Measurements from ENCODE around the gene RNF40. TPM values are rescaled to one million over a fixed set of nuclear protein-coding genes. Genes with fewer than 3 reads are reported as not detected.

RNF40 gene
- total RNA-seq, 1 experiment from 2014 or later, result 94.0 TPM

- Histone ChIP-seq H3K9me3 (no peaks in the 10 kb centered on the region), H3K36me3 (ENCODE audit: control insufficient read depth, insufficient read depth, low read length) (peaks cover 2% of the 10 kb centered on the region), H3K27me3 (replicated peaks; ENCODE audit: control insufficient read depth, insufficient read depth, low read length) (no peaks in the 10 kb centered on the region), H3K4me3 (ENCODE audit: low read depth, low read length) (no peak overlapping the region), H3K4me1 (peaks cover 12% of the 10 kb centered on the region)
- peaks cover 68% of the 10 kb centered on the region for H3K36me3 Mint-ChIP-seq (ENCODE audit: insufficient read depth, unreplicated experiment)
- H3K27ac Mint-ChIP-seq (ENCODE audit: unreplicated experiment), result peak overlapping the region; percentile 91
- ChIA-PET CTCF (interaction anchor here (1.0 kb wide), 1 partner anchor 37 kb away, joined by 3 read pairs; no protein-coding TSS in a partner anchor), POLR2A (interaction anchor here (1.1 to 1.4 kb wide), 2 partner anchors 9 to 28 kb away, joined by 3 to 6 read pairs; partner anchors contain the start of gene ZNF629)
- DNase-seq, result no peak
- intact Hi-C loops (cut with micrococcal nuclease; ENCODE audit: unreplicated experiment), result no loop called here
- BruUV-seq (replicated peaks), result no TSS peak
- no peak for TF ChIP-seq CTCF (IDR thresholded peaks at IDR 0.05; ENCODE audit: insufficient read depth in 1 of 2, low read depth in 1 of 2, low read length in 1 of 2, severe bottlenecking in 1 of 2, unreplicated experiment in 1 of 2)
- H3K4me1 Mint-ChIP-seq (ENCODE audit: low read depth, unreplicated experiment), result peaks cover 10% of the 10 kb centered on the region
- H3K4me3 Mint-ChIP-seq (ENCODE audit: unreplicated experiment), result peak overlapping the region; percentile 75
- no peaks in the 10 kb centered on the region for H3K27me3 Mint-ChIP-seq (ENCODE audit: insufficient read depth, unreplicated experiment)
- H3K9me3 Mint-ChIP-seq (ENCODE audit: unreplicated experiment), result no peaks in the 10 kb centered on the region
These were observed 15.6 kb downstream of the RNF40 start for GRCh38 chr16:30777591-30778297.

GRCh38 chr16:30778549-30779244, 16.6 kb downstream of the RNF40 start:
- H3K36me3 ChIP-seq (ENCODE audit: control insufficient read depth, insufficient read depth, low read length), result peaks cover 1% of the 10 kb centered on the region; the same call in 1 of the 2 replicates
- Mint-ChIP-seq H3K9me3 (ENCODE audit: unreplicated experiment) (no peaks in the 10 kb centered on the region), H3K27ac (ENCODE audit: unreplicated experiment) (peak overlapping the region; percentile 55), H3K4me1 (ENCODE audit: low read depth, unreplicated experiment) (peaks cover 10% of the 10 kb centered on the region), H3K36me3 (ENCODE audit: insufficient read depth, unreplicated experiment) (peaks cover 61% of the 10 kb centered on the region), H3K27me3 (ENCODE audit: insufficient read depth, unreplicated experiment) (no peaks in the 10 kb centered on the region), H3K4me3 (ENCODE audit: unreplicated experiment) (no peak overlapping the region)
- no peak for TF ChIP-seq CTCF (IDR thresholded peaks at IDR 0.05; ENCODE audit: insufficient read depth in 1 of 2, low read depth in 1 of 2, low read length in 1 of 2, severe bottlenecking in 1 of 2, unreplicated experiment in 1 of 2)
- no peaks in the 10 kb centered on the region for H3K9me3 ChIP-seq
- CTCF ChIA-PET, result interaction anchor here (0.5 kb wide), 1 partner anchor 159 kb away, joined by 3 read pairs; no protein-coding TSS in a partner anchor
- DNase-seq, result no peak
- H3K27me3 ChIP-seq (replicated peaks; ENCODE audit: control insufficient read depth, insufficient read depth, low read length), result no peaks in the 10 kb centered on the region
- H3K4me1 ChIP-seq, result peaks cover 12% of the 10 kb centered on the region
- no TSS peak for BruUV-seq (replicated peaks)
- POLR2A ChIA-PET, result interaction anchor here (0.6 to 1.1 kb wide), 2 partner anchors 8 to 155 kb away, joined by 3 to 5 read pairs; partner anchors contain the start of gene ZNF629
- intact Hi-C loops (cut with micrococcal nuclease; ENCODE audit: unreplicated experiment), result no loop called here
- H3K4me3 ChIP-seq (ENCODE audit: low read depth, low read length), result no peak overlapping the region

GRCh38 chr16:30779596-30779995, 17.5 kb downstream of the RNF40 start:
- POLR2A ChIA-PET, result no interaction called here
- Histone ChIP-seq H3K4me1 (peaks cover 12% of the 10 kb centered on the region), H3K36me3 (ENCODE audit: control insufficient read depth, insufficient read depth, low read length) (peaks cover 1% of the 10 kb centered on the region; the same call in 1 of the 2 replicates), H3K4me3 (ENCODE audit: low read depth, low read length) (no peak overlapping the region), H3K9me3 (no peaks in the 10 kb centered on the region), H3K27me3 (replicated peaks; ENCODE audit: control insufficient read depth, insufficient read depth, low read length) (no peaks in the 10 kb centered on the region)
- CTCF ChIA-PET, result no interaction called here
- H3K36me3 Mint-ChIP-seq (ENCODE audit: insufficient read depth, unreplicated experiment), result peaks cover 60% of the 10 kb centered on the region
- no peaks in the 10 kb centered on the region for H3K27me3 Mint-ChIP-seq (ENCODE audit: insufficient read depth, unreplicated experiment)
- no peak overlapping the region for H3K27ac Mint-ChIP-seq (ENCODE audit: unreplicated experiment)
- intact Hi-C loops (cut with micrococcal nuclease; ENCODE audit: unreplicated experiment), result no loop called here
- TSS peak; percentile 1 for BruUV-seq (replicated peaks)
- peaks cover 10% of the 10 kb centered on the region for H3K4me1 Mint-ChIP-seq (ENCODE audit: low read depth, unreplicated experiment)
- DNase-seq, result no peak
- H3K9me3 Mint-ChIP-seq (ENCODE audit: unreplicated experiment), result no peaks in the 10 kb centered on the region
- no peak for TF ChIP-seq CTCF (IDR thresholded peaks at IDR 0.05; ENCODE audit: insufficient read depth in 1 of 2, low read depth in 1 of 2, low read length in 1 of 2, severe bottlenecking in 1 of 2, unreplicated experiment in 1 of 2)
- no peak overlapping the region for H3K4me3 Mint-ChIP-seq (ENCODE audit: unreplicated experiment)
